ENCODE measurements around the gene CWC22. TPM values are rescaled to one million over a fixed set of nuclear protein-coding genes. Genes with fewer than 3 reads are reported as not detected.

The CWC22 gene
- total and polyA plus RNA-seq, 2 of the 13 experiments (the other 11 are each of a cell fraction or from before 2014, with no cell fraction given): 5.7 to 29.2 TPM

DNA sequence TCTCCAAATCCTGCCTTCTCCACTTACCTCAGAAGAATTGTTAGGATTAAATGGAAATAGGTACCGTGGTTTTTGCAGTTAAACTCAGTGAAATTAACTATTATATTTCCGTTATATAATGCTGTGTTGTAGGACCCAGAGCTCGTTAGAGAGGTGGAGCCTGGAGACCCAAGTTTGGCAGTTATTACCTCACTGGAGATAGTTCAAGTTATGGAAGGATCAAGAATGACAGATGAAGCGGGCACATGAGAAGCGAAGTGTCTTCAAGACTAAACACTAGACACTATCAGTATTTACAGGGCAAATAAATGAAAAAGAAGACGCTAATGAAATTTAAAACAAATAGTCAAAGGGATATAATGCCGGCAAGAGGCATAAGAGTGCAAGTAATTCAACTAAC, 866 bp downstream of the CWC22 start:
- intact Hi-C loops (cut with micrococcal nuclease; ENCODE audit: unreplicated experiment) (loop anchor here (10.0 kb wide), 1 partner anchor 979 kb away; the partner anchor contains the start of gene UBE2E3), in situ Hi-C loops (cut with HindIII; ENCODE audit: extremely low pct_ligation_motif_present, low pct_unique_long_range_greater_than_20kb) (no loop called here)
- Histone ChIP-seq H4K20me1 (ENCODE audit: insufficient read depth, low read length) (no peaks in the 10 kb centered on the region), H3K9me3 (ENCODE audit: low read length) (no peaks in the 10 kb centered on the region), H3K4me2 (ENCODE audit: low read depth, low read length) (peak overlapping the region; percentile 88), H2AFZ (ENCODE audit: low read length) (no peak overlapping the region), H3K27ac (ENCODE audit: extremely low read length, insufficient read depth, low read length) (peak overlapping the region; percentile 87), H3K4me3 (replicated peaks in 1 of 3; ENCODE audit: insufficient read depth in 1 of 3, low read depth in 2 of 3, low read length in 3 of 3) (peak overlapping the region; percentile 76 to 94 (median 93)), H3K36me3 (replicated peaks in 1 of 2; ENCODE audit: control insufficient read depth in 1 of 2, insufficient read depth in 2 of 2, low read length in 2 of 2) (no peaks in the 10 kb centered on the region; a peak in 1 of 5 replicates), H3K27me3 (ENCODE audit: control insufficient read depth in 1 of 2, insufficient read depth in 2 of 2, low read length in 2 of 2) (no peaks in the 10 kb centered on the region; a peak in 1 of 5 replicates), H3K9ac (ENCODE audit: insufficient read depth, low read depth, low read length) (peak overlapping the region; percentile 92), H3K4me1 (ENCODE audit: insufficient read depth, low read length) (peaks cover 33% of the 10 kb centered on the region), H3K79me2 (ENCODE audit: insufficient read depth, low read length) (peaks cover 48% of the 10 kb centered on the region)
- BruUV-seq (replicated peaks): TSS peak; percentile 68
- FAIRE-seq (no peak), ATAC-seq (no peak), DNase-seq (ENCODE audit: low spot score) (no peak)
- TF ChIP-seq ZNF878 (CRISPR knock-in tag; IDR thresholded peaks at IDR 0.05): no peak
- TF ChIP-seq, protein P1, sequence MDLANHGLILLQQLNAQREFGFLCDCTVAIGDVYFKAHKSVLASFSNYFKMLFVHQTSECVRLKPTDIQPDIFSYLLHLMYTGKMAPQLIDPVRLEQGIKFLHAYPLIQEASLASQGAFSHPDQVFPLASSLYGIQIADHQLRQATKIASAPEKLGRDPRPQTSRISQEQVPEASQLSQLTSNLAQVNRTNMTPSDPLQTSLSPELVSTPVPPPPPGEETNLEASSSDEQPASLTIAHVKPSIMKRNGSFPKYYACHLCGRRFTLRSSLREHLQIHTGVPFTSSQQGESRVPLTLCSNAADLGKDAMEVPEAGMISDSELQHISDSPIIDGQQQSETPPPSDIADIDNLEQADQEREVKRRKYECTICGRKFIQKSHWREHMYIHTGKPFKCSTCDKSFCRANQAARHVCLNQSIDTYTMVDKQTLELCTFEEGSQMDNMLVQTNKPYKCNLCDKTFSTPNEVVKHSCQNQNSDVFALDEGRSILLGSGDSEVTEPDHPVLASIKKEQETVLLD (CRISPR knock-in tag; IDR thresholded peaks at IDR 0.05; ENCODE audit: low read depth): 0 out of 2 replicates have a peak, but pooled peaks have one; percentile 23
- no peak for TF ChIP-seq SRSF4 (IDR thresholded peaks at IDR 0.05; ENCODE audit: low read depth, low read length, poor library complexity, severe bottlenecking)
- no peak for TF ChIP-seq RFXAP (CRISPR knock-in tag; IDR thresholded peaks at IDR 0.05; ENCODE audit: borderline replicate concordance)
- no peak; the same call in 1 of the 2 replicates for TF ChIP-seq ARID2 (CRISPR knock-in tag; IDR thresholded peaks at IDR 0.05; ENCODE audit: borderline replicate concordance)
- TF ChIP-seq, protein P2, sequence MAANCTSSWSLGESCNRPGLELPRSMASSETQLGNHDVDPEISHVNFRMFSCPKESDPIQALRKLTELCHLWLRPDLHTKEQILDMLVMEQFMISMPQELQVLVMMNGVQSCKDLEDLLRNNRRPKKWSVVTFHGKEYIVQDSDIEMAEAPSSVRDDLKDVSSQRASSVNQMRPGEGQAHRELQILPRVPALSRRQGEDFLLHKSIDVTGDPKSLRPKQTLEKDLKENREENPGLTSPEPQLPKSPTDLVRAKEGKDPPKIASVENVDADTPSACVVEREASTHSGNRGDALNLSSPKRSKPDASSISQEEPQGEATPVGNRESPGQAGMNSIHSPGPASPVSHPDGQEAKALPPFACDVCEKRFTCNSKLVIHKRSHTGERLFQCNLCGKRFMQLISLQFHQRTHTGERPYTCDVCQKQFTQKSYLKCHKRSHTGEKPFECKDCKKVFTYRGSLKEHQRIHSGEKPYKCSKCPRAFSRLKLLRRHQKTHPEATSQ (CRISPR knock-in tag; IDR thresholded peaks at IDR 0.05; ENCODE audit: borderline replicate concordance): peak; percentile 4; the same call in 1 of the 2 replicates
- TF ChIP-seq MZF1 (CRISPR knock-in tag; IDR thresholded peaks at IDR 0.05; ENCODE audit: borderline replicate concordance): no peak
- no peak for TF ChIP-seq BHLHE40 (IDR thresholded peaks at IDR 0.05; ENCODE audit: low read length)
- TF ChIP-seq ZNF30 (CRISPR knock-in tag; IDR thresholded peaks at IDR 0.05): no peak
- TF ChIP-seq ZNF34 (CRISPR knock-in tag; IDR thresholded peaks at IDR 0.05; ENCODE audit: borderline replicate concordance): no peak
- TF ChIP-seq, protein P3, sequence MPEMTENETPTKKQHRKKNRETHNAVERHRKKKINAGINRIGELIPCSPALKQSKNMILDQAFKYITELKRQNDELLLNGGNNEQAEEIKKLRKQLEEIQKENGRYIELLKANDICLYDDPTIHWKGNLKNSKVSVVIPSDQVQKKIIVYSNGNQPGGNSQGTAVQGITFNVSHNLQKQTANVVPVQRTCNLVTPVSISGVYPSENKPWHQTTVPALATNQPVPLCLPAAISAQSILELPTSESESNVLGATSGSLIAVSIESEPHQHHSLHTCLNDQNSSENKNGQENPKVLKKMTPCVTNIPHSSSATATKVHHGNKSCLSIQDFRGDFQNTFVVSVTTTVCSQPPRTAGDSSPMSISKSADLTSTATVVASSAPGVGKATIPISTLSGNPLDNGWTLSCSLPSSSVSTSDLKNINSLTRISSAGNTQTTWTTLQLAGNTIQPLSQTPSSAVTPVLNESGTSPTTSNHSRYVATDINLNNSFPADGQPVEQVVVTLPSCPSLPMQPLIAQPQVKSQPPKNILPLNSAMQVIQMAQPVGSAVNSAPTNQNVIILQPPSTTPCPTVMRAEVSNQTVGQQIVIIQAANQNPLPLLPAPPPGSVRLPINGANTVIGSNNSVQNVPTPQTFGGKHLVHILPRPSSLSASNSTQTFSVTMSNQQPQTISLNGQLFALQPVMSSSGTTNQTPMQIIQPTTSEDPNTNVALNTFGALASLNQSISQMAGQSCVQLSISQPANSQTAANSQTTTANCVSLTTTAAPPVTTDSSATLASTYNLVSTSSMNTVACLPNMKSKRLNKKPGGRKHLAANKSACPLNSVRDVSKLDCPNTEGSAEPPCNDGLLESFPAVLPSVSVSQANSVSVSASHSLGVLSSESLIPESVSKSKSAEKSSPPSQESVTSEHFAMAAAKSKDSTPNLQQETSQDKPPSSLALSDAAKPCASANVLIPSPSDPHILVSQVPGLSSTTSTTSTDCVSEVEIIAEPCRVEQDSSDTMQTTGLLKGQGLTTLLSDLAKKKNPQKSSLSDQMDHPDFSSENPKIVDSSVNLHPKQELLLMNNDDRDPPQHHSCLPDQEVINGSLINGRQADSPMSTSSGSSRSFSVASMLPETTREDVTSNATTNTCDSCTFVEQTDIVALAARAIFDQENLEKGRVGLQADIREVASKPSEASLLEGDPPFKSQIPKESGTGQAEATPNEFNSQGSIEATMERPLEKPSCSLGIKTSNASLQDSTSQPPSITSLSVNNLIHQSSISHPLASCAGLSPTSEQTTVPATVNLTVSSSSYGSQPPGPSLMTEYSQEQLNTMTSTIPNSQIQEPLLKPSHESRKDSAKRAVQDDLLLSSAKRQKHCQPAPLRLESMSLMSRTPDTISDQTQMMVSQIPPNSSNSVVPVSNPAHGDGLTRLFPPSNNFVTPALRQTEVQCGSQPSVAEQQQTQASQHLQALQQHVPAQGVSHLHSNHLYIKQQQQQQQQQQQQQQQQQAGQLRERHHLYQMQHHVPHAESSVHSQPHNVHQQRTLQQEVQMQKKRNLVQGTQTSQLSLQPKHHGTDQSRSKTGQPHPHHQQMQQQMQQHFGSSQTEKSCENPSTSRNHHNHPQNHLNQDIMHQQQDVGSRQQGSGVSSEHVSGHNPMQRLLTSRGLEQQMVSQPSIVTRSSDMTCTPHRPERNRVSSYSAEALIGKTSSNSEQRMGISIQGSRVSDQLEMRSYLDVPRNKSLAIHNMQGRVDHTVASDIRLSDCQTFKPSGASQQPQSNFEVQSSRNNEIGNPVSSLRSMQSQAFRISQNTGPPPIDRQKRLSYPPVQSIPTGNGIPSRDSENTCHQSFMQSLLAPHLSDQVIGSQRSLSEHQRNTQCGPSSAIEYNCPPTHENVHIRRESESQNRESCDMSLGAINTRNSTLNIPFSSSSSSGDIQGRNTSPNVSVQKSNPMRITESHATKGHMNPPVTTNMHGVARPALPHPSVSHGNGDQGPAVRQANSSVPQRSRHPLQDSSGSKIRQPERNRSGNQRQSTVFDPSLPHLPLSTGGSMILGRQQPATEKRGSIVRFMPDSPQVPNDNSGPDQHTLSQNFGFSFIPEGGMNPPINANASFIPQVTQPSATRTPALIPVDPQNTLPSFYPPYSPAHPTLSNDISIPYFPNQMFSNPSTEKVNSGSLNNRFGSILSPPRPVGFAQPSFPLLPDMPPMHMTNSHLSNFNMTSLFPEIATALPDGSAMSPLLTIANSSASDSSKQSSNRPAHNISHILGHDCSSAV (CRISPR knock-in tag; IDR thresholded peaks at IDR 0.05; ENCODE audit: borderline replicate concordance): no peak
- no peak for TF ChIP-seq ZNF546 (CRISPR knock-in tag; conservative IDR thresholded peaks at IDR 0.05)
- no peak for TF ChIP-seq POLR2A (IDR thresholded peaks at IDR 0.05; ENCODE audit: insufficient read depth in 1 of 2, low read depth in 2 of 2, low read length in 2 of 2)
- POLR2A ChIA-PET: interaction anchor here (1.0 to 1.6 kb wide), 4 partner anchors 9 to 975 kb away, joined by 3 to 5 read pairs (median 4); partner anchors contain the start of gene UBE2E3
- CTCF ChIA-PET (ENCODE audit: low intra/inter-chr PET ratio, low total read pairs): no interaction called here
- 6% methylated on average over 7 of the region's 7 CpGs for WGBS (ENCODE audit: low lambda C conversion rate)
